T47D (cell line): Measurements from ENCODE around the gene TMEM178B.
A peak's percentile ranks its signal among the peaks of the same experiment; 100 is the strongest.

Source experiments
- DNase-seq, 2 experiments: peaks; one replicate each; pipeline versions ENCODE4 v3.0.0 to v3.0.0-alpha.2; 2011 to 2012; ENCODE audit warnings: low read depth in 1 of 2, low spot score in 1 of 2
- JUND ChIP-seq: IDR thresholded peaks from 2 replicates; pipeline ENCODE4 v1.6.1; 2012; ENCODE audit warnings: low read depth
- in situ Hi-C: cut with HindIII; loops from 2 replicates; pipeline ENCODE4 v1.10.0; 2016; ENCODE audit warnings: low sequenced_read_pairs, low pct_unique_long_range_greater_than_20kb

Gene TMEM178B

GRCh38 chr7:141231018-141231792 is 157.3 kb downstream of the TMEM178B start:
- in situ Hi-C loops = no loop called here

GRCh38 chr7:141232286-141233051 is 158.6 kb downstream of the TMEM178B start:
- no peak for TF ChIP-seq JUND
- in situ Hi-C loops = no loop called here
- no peak for DNase-seq

More at GRCh38 chr7:141231018-141231792, 157.3 kb downstream of the TMEM178B start:
- TF ChIP-seq JUND = no peak
- peak; percentile 4 to 48 for DNase-seq

GRCh38 chr7:141234335-141235105 is 160.7 kb downstream of the TMEM178B start:
- in situ Hi-C loops = no loop called here
- no peak for TF ChIP-seq JUND
- no peak for DNase-seq

GRCh38 chr7:141235656-141236055 is 161.8 kb downstream of the TMEM178B start:
- DNase-seq = no peak
- in situ Hi-C loops = no loop called here
- no peak for TF ChIP-seq JUND

- in situ Hi-C loops = no loop called here
- no peak for TF ChIP-seq JUND
- DNase-seq = no peak
Observed at GRCh38 chr7:141238596-141239243, 164.9 kb downstream of the TMEM178B start.

- no peak for DNase-seq
- in situ Hi-C loops = no loop called here
- TF ChIP-seq JUND = no peak
Observed at GRCh38 chr7:141239661-141240060, 165.8 kb downstream of the TMEM178B start.

GRCh38 chr7:141242568-141242967 is 168.7 kb downstream of the TMEM178B start:
- DNase-seq = no peak
- no peak for TF ChIP-seq JUND
- in situ Hi-C loops = no loop called here

GRCh38 chr7:141243368-141243767 is 169.5 kb downstream of the TMEM178B start:
- TF ChIP-seq JUND = no peak
- in situ Hi-C loops = no loop called here

GRCh38 chr7:141244435-141244834 is 170.6 kb downstream of the TMEM178B start:
- in situ Hi-C loops = no loop called here
- no peak for TF ChIP-seq JUND
- no peak for DNase-seq

More at GRCh38 chr7:141243368-141243767, 169.5 kb downstream of the TMEM178B start:
- no peak for DNase-seq

- in situ Hi-C loops = no loop called here
- DNase-seq = no peak
- no peak for TF ChIP-seq JUND
Observed at GRCh38 chr7:141246426-141246825, 172.6 kb downstream of the TMEM178B start.

GRCh38 chr7:141251180-141251579 is 177.3 kb downstream of the TMEM178B start:
- in situ Hi-C loops = no loop called here

GRCh38 chr7:141251957-141252356 is 178.1 kb downstream of the TMEM178B start:
- no peak for TF ChIP-seq JUND
- DNase-seq = peak in 1 of 2 experiments; percentile 20
- in situ Hi-C loops = no loop called here

More at GRCh38 chr7:141251180-141251579, 177.3 kb downstream of the TMEM178B start:
- TF ChIP-seq JUND = no peak
- no peak for DNase-seq
